Adrenal gland (tissue), 12 donors: ENCODE data around the gene CENPM. TPM values are rescaled to one million over a fixed set of nuclear protein-coding genes. Genes with fewer than 3 reads are reported as not detected.

Experiments
- DNase-seq, 7 donors: peaks; one replicate each; pipeline ENCODE4 v3.0.0-alpha.2; 2019 to 2020
- H3K27ac ChIP-seq, 5 donors: fragments of 200-600 bp; sonication (generic) in 4 of 5; 1 replicate in 3 of 5; 2 replicates in 2 of 5; pipeline versions ENCODE4 v1.5.1 to v1.8.0; 2016 to 2020; ENCODE audit warnings: mild to moderate bottlenecking in 1 of 5
- H3K27me3 ChIP-seq: fragments of 200-600 bp; 2 replicates; pipeline ENCODE4 v1.8.0; 2021
- H3K36me3 ChIP-seq, 2 donors: fragments of 200-600 bp; replicated peaks in 1 of 2; 1 replicate in 1 of 2; 2 replicates in 1 of 2; pipeline versions ENCODE4 v1.5.1 to v1.8.0; 2018 to 2022
- H3K4me1 ChIP-seq, 2 donors: fragments of 200-600 bp; replicated peaks in 1 of 2; 1 replicate in 1 of 2; 2 replicates in 1 of 2; pipeline versions ENCODE4 v1.5.1 to v1.8.0; 2018 to 2021
- H3K4me3 ChIP-seq, 4 donors: fragments of 200-600 bp; sonication (generic) in 3 of 4; one replicate each; pipeline ENCODE4 v1.5.1; 2016 to 2018
- H3K9me3 ChIP-seq, 3 donors: fragments of 200-600 bp; sonication (generic) in 1 of 3; replicated peaks in 1 of 3; 1 replicate in 2 of 3; 2 replicates in 1 of 3; pipeline versions ENCODE4 v1.5.1 to v1.8.0; 2016 to 2021
- POLR2A ChIP-seq, 2 donors: fragments of 450-650 bp; IDR thresholded peaks; one replicate each; pipeline ENCODE4 v1.6.1; 2017; ENCODE audit warnings: antibody characterized with exemption in 2 of 2, mild to moderate bottlenecking in 2 of 2, moderate library complexity in 1 of 2
- WGBS, 4 donors: extraction: QIAGEN DNeasy Blood & Tissue Kit in 2 of 4; methylation state at CpG; one replicate each; pipeline versions ENCODE4 v1.1.5 to v1.1.7; 2013 to 2017; 5-methylcytosine and 5-hydroxymethylcytosine counted together
- intact Hi-C, 2 donors: fragments of 100-400 bp; cut with DNase I; formaldehyde crosslinking; loops; one replicate each; pipeline versions ENCODE4 v1.14.1 to v1.15.0; 2022 to 2023
- polyA plus RNA-seq, 3 donors: library from polyadenylated mRNA; stranded (reverse); fragments of 200-250 nt in 2 of 3; fragments of 350-450 nt in 1 of 3; fragmentation: Illumina TruSeq in 1 of 3; extraction: RNeasy Lipid Tissue Mini Kit (QIAGEN cat#74804) in 1 of 3; gene quantifications; one replicate each; pipeline ENCODE4 v1.2.3, GENCODE V29; 2013 to 2014
- total RNA-seq, 9 donors: library from RNA; depleted of rRNA in 4 of 9; stranded (reverse); fragments of >200 nt in 4 of 9; fragments of 120-200 nt in 1 of 9; fragmentation: NEBNext Ultra II Directional in 1 of 9; extraction: Animal tissue kit (Norgen Biotek cat#: 25700) in 1 of 9; gene quantifications; one replicate each; pipeline versions ENCODE4 v1.1.0 to v1.2.4, GENCODE V29; 2013 to 2023
- TF ChIP-seq, protein P1 (sequence below), 6 experiments: fragments of 450-650 bp in 4 of 6; fragments of 200-600 bp in 2 of 6; sonication (generic) in 1 of 6; IDR thresholded peaks; 1 replicate in 5 of 6; 2 replicates in 1 of 6; pipeline versions ENCODE4 v1.5.1 to v1.8.0; 2016 to 2021; ENCODE audit warnings: antibody characterized with exemption in 6 of 6, mild to moderate bottlenecking in 2 of 6, moderate library complexity in 1 of 6
- donor health status: healthy with polysubstance abuse.
- donor health status: Bipolar disorder and iron deficiency.
- donor health status: DM: yes; HTN: yes; CAD: no.
- donor health status: DM: no; HTN: no; CAD: no.
- donor health status: DM: no; HTN: no; CAD: no.
- donor health status: DM: yes; HTN: yes; CAD: no.

Gene CENPM
- total and polyA plus RNA-seq, 12 donors: 0.88 to 9.2 (median 1.7) TPM; not detected in 1

DNA sequence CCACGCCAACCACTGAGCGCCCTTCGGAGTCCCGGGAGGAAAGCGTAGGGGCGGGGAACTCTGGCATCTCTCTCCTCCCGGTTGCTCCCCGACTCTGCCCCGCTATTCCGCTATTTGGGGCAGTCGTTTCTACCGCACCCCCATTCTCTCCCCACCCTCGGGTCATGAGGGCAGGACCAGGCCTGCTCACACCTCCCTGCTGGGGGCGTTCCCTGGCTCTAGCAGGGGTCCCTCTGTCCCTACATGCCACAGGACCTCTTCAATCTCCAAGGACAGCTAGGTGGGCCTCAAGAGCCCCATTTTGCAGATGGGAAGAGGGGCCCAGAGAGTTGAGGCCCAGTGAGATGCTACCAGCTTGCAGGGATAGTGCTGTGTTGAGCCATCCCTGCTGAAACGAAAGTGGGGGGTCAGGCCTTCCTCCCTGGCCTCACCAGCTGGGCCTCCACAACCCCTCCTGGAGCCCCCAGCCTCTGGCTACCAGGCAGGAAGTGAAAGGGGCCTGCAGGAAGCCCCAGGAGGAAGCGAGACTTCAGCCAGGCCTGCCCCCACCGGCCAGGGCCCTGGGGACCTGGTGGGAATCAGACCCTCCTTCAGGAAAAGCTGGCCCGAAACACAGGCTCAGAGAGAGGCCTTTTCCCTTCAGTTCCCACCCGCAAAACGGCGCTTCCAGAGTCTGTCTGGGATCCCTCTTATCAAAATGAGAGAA, 26.5 kb downstream of the CENPM start:
- Histone ChIP-seq H3K4me3 (peak overlapping the region in 1 of 4 donors; percentile 54), H3K27ac (peak overlapping the region in 2 of 5 donors; percentile 74 to 79), H3K27me3 (peaks cover 2% of the 10 kb centered on the region), H3K36me3 (no peaks in the 10 kb centered on the region), H3K9me3 (no peaks in the 10 kb centered on the region), H3K4me1 (peaks cover 19 to 36% of the 10 kb centered on the region in 2 donors)
- peak in 1 of 7 donors; percentile 30 for DNase-seq
- 31 to 60% (median 50%) methylated on average over 11 to 21 of the region's 21 CpGs for WGBS, 4 donors
- intact Hi-C loops: no loop called here
- TF ChIP-seq, protein P1, sequence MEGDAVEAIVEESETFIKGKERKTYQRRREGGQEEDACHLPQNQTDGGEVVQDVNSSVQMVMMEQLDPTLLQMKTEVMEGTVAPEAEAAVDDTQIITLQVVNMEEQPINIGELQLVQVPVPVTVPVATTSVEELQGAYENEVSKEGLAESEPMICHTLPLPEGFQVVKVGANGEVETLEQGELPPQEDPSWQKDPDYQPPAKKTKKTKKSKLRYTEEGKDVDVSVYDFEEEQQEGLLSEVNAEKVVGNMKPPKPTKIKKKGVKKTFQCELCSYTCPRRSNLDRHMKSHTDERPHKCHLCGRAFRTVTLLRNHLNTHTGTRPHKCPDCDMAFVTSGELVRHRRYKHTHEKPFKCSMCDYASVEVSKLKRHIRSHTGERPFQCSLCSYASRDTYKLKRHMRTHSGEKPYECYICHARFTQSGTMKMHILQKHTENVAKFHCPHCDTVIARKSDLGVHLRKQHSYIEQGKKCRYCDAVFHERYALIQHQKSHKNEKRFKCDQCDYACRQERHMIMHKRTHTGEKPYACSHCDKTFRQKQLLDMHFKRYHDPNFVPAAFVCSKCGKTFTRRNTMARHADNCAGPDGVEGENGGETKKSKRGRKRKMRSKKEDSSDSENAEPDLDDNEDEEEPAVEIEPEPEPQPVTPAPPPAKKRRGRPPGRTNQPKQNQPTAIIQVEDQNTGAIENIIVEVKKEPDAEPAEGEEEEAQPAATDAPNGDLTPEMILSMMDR (IDR thresholded peaks at IDR 0.05): no peak
- TF ChIP-seq POLR2A (IDR thresholded peaks at IDR 0.05): no peak

DNA sequence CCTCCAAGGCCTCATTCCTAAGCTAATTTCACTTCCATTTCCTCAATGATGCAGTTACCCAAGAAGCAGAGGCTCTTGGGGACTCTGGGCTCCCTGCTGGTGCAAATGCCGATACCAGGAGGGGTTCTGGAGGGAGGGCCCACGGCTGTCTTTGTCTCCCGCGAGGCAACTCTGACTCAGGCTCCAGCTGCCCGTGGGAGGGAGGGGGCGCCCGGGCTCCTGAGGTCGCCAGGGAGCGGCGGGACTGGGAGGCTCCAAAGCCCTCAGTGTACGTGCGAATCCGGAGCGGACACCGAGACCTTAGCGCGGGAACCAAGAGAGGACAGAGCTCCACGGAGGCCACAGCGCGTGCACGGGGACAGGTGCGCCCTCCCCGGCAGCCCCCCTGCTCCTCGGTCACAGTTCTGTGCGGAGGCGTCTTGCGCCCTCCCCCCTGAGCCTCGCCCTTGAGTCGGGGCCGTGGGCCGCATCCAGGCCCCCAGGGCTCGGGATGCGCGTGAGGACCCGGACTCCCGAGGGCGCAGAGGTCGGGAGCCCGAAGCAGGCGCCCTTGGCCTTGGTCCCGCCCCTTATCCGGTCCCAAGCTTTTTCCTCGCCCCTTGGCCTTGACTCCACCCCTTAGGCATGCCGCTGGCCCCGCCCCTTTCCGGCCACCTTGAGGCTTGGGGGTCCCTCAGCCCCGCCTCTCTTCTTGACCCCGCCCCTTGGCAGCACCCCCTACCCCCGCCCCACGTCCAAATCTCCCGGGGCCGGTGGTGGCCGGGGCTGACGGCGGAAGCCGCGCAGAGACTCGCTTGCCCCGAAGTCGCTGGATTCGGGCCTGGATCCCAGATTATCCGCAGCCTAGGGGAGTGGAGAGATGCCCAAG, 27.4 kb downstream of the CENPM start:
- H3K9me3 ChIP-seq: no peaks in the 10 kb centered on the region
- H3K27ac ChIP-seq: peak overlapping the region in 4 of 5 donors; percentile 54 to 79 (median 64)
- no peaks in the 10 kb centered on the region for H3K36me3 ChIP-seq
- H3K4me3 ChIP-seq: peak overlapping the region in 2 of 4 donors; percentile 34 to 54
- 0 to 5% (median 3%) methylated on average over 3 to 62 of the region's 62 CpGs for WGBS, 4 donors
- peaks cover 19 to 45% of the 10 kb centered on the region in 2 donors for H3K4me1 ChIP-seq
- TF ChIP-seq, protein P1 (IDR thresholded peaks at IDR 0.05): no peak
- TF ChIP-seq POLR2A (IDR thresholded peaks at IDR 0.05): no peak
- DNase-seq: peak; percentile 67 to 79 (median 73)
- intact Hi-C loops: no loop called here
- peaks cover 8% of the 10 kb centered on the region for H3K27me3 ChIP-seq

DNA sequence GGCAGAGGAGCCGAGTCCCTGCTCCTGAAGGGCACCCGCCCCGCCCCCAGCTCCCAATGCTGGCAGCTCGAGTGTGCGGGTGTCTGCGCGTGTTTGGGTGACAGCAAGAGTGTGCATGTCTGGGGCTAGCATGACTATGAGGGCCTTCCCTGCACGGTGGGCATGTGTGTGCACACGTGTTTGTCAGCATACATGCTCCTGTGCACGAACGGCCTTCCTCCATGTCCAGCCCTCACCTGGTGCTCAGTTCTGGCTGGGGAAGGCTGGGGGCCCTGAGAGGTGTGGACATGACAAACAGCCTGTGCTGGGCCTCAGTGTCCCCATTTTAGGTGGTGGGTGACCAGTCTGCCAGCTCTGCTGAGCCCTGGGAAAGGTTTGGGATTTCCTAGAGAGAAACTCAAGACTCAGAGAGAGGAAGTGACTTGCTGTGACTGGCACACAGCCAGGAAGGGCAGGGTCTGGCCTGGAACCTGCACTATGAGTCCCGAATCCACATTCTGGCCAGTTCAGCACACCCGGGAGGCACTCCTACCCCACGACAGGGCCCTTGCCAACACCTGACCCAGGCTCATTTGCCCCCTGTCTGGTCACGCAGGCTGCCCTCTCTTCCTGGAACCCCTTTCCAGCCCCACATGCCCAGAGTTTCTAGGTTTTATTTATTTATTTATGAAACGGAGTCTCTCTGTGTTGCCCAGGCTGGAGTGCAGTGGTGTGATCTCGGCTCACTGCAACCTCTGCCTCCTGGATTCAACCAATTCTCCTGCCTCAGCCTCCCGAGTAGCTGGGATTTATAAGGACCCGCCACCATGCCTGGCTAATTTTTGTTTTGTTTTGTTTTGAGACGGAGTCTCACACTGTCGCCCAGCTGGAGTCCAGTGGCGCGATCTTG, 28.8 kb downstream of the CENPM start:
- intact Hi-C loops: no loop called here
- WGBS, 4 donors: 53 to 71% (median 61%) methylated on average over 13 to 23 of the region's 23 CpGs
- TF ChIP-seq, protein P1 (IDR thresholded peaks at IDR 0.05): no peak
- H3K4me1 ChIP-seq: peaks cover 26 to 45% of the 10 kb centered on the region in 2 donors
- H3K4me3 ChIP-seq: no peak overlapping the region
- peak in 6 of 7 donors; percentile 69 to 84 (median 82) for DNase-seq
- peaks cover 8% of the 10 kb centered on the region for H3K27me3 ChIP-seq
- H3K27ac ChIP-seq: peak overlapping the region in 2 of 5 donors; percentile 26 to 62
- H3K9me3 ChIP-seq: no peaks in the 10 kb centered on the region
- H3K36me3 ChIP-seq: no peaks in the 10 kb centered on the region
